Left lung (tissue), 10 donors: ENCODE data around the gene CLNK. TPM values are rescaled to one million over a fixed set of nuclear protein-coding genes. Genes with fewer than 3 reads are reported as not detected.

Experiments
- ATAC-seq: fragments of 200-7000 bp; cut with Tn5 transposase; one replicate; pipeline ENCODE4 v1.9.1; 2020; ENCODE audit warnings: moderate library complexity
- DNase-seq, 4 donors: peaks; one replicate each; pipeline ENCODE4 v3.0.0-alpha.2; 2013 to 2020
- H3K27ac ChIP-seq, 2 donors: fragments of 200-600 bp; sonication (generic) in 1 of 2; one replicate each; pipeline versions ENCODE4 v1.5.0 to v1.8.0; 2020 to 2021
- H3K27me3 ChIP-seq, 2 donors: fragments of 200-600 bp; sonication (generic) in 1 of 2; one replicate each; pipeline versions ENCODE4 v1.5.0 to v1.8.0; 2020 to 2021
- H3K36me3 ChIP-seq, 2 donors: fragments of 200-600 bp; sonication (generic) in 1 of 2; one replicate each; pipeline versions ENCODE4 v1.5.0 to v1.8.0; 2020 to 2021
- H3K4me1 ChIP-seq, 2 donors: fragments of 200-600 bp; one replicate each; pipeline ENCODE4 v1.8.0; 2021
- H3K4me3 ChIP-seq, 2 donors: fragments of 200-600 bp; sonication (generic) in 1 of 2; one replicate each; pipeline versions ENCODE4 v1.5.0 to v1.8.0; 2020 to 2021; ENCODE audit warnings: mild to moderate bottlenecking in 1 of 2
- H3K9me3 ChIP-seq, 2 donors: fragments of 200-600 bp; sonication (generic) in 1 of 2; one replicate each; pipeline versions ENCODE4 v1.5.0 to v1.8.0; 2020 to 2021
- intact Hi-C, 2 donors: fragments of 100-400 bp; cut with DNase I; formaldehyde crosslinking; loops; one replicate each; pipeline versions ENCODE4 v1.11.2 to v1.14.2; 2022
- polyA plus RNA-seq, 6 donors: library from polyadenylated mRNA; unstranded; fragments of 120-200 nt; gene quantifications; one replicate each; pipeline ENCODE4 v1.2.1, GENCODE V29; 2013; ENCODE audit not compliant: insufficient read length in 6 of 6
- total RNA-seq, 2 donors: library from RNA; stranded (reverse); fragmentation: NEBNext Ultra II Directional; extraction: Animal tissue kit (Norgen Biotek cat#: 25700); gene quantifications; one replicate each; pipeline ENCODE4 v1.2.1, GENCODE V29; 2021
- TF ChIP-seq, protein P1 (sequence below), 2 donors: fragments of 200-600 bp; sonication (generic) in 1 of 2; IDR thresholded peaks; one replicate each; pipeline versions ENCODE4 v1.5.0 to v1.8.0; 2021; ENCODE audit warnings: antibody characterized with exemption in 2 of 2
- donor health status: DM: no; HTN: yes; CAD: no.
- donor health status: DM: no; HTN: no; CAD: no.

CLNK gene
- total and polyA plus RNA-seq, 8 donors = 0.13 to 0.61 (median 0.31) TPM

DNA sequence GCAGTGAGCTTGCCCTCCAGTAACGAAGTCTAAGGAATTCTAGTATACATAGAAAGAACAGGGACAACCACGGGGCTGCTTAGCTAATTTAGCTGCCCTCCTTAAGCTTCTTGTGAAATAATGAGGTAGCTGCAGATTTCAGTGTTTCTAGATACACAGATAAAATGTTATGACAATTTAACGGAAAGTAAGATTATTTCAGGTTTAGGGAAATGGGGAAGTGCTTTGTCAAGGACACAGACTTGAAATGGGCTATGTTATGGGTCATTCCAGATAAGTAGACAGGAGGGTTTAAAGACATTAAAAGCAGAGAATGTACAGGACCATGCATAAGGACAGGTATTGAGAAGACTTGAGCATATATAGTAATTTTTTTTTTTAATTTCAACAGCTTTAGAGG is 193.2 kb downstream of the CLNK start:
- H3K36me3 ChIP-seq = no peaks in the 10 kb centered on the region
- TF ChIP-seq, protein P1, sequence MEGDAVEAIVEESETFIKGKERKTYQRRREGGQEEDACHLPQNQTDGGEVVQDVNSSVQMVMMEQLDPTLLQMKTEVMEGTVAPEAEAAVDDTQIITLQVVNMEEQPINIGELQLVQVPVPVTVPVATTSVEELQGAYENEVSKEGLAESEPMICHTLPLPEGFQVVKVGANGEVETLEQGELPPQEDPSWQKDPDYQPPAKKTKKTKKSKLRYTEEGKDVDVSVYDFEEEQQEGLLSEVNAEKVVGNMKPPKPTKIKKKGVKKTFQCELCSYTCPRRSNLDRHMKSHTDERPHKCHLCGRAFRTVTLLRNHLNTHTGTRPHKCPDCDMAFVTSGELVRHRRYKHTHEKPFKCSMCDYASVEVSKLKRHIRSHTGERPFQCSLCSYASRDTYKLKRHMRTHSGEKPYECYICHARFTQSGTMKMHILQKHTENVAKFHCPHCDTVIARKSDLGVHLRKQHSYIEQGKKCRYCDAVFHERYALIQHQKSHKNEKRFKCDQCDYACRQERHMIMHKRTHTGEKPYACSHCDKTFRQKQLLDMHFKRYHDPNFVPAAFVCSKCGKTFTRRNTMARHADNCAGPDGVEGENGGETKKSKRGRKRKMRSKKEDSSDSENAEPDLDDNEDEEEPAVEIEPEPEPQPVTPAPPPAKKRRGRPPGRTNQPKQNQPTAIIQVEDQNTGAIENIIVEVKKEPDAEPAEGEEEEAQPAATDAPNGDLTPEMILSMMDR (IDR thresholded peaks at IDR 0.05) = no peak
- intact Hi-C loops = no loop called here
- ATAC-seq (no peak), DNase-seq (no peak)
- H3K27ac ChIP-seq = no peak overlapping the region
- no peak overlapping the region for H3K4me3 ChIP-seq
- no peaks in the 10 kb centered on the region for H3K4me1 ChIP-seq
- peaks cover 0 to 4% of the 10 kb centered on the region in 2 donors for H3K27me3 ChIP-seq
- no peaks in the 10 kb centered on the region for H3K9me3 ChIP-seq

DNA sequence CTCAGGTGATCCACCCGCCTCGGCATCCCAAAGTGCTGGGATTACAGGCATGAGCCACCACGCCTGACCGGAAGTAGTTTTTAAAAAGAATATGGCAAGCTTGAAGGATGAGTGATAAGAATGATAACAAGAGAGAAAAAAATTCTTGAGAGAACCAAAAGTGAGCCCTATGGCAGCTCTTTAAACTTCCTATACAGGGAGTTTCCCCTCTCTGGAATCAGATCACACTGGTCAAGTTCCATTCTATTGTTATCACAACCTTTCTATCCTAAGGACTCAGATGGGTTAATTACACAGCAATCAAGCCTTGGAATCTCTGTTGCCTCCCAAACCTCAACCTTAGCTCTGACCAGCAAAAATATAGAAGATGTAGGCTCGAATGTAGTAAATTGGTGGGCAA is 193.6 kb downstream of the CLNK start:
- Histone ChIP-seq H3K27me3 (peaks cover 0 to 4% of the 10 kb centered on the region in 2 donors), H3K4me1 (no peaks in the 10 kb centered on the region), H3K4me3 (no peak overlapping the region), H3K9me3 (no peaks in the 10 kb centered on the region), H3K27ac (no peak overlapping the region), H3K36me3 (no peaks in the 10 kb centered on the region)
- DNase-seq (no peak), ATAC-seq (no peak)
- TF ChIP-seq, protein P1 (IDR thresholded peaks at IDR 0.05) = no peak
- intact Hi-C loops = no loop called here

DNA sequence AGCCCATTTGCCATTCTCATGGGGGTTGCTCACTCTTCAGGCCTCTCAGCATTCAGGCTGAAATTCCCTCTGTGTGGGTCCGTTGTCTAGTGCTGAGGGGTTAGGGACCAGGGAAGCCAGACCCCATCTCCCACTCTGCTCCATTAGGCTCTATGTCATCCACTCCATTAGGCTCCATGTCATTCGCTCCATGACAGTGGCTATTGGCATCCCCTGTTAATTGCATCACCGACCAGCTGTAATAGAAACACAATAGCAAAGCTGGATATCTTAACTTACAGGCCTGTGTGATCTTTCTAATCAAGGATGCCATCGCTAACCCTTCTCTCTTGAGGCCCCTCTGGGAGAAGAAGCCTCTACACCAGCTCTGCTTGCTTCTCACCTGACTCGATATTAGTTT is 201.7 kb downstream of the CLNK start:
- intact Hi-C loops = no loop called here
- Histone ChIP-seq H3K9me3 (no peaks in the 10 kb centered on the region), H3K36me3 (no peaks in the 10 kb centered on the region), H3K27ac (no peak overlapping the region), H3K4me3 (no peak overlapping the region), H3K27me3 (no peaks in the 10 kb centered on the region), H3K4me1 (no peaks in the 10 kb centered on the region)
- ATAC-seq (no peak), DNase-seq (no peak)
- TF ChIP-seq, protein P1 (IDR thresholded peaks at IDR 0.05) = no peak

DNA sequence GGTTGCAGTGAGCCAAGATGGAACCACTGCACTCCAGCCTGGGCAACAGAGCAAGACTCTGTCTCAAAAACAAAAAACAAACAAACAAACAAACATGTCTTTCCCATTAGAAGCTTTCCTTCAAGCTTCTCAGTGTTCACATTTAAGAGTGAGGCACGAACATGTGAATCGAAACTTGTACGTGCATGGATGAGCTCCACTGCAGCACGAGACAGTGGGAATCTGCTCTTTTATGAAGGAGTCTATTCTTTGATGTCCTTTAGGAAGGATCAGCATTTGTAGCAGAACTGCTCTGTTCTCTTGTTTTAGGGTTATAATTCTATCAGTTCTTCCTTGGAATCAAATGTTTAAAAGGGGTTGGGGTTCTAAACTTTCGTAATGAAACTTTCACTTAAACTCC is 204.0 kb downstream of the CLNK start:
- H3K36me3 ChIP-seq = no peaks in the 10 kb centered on the region
- H3K9me3 ChIP-seq = no peaks in the 10 kb centered on the region
- DNase-seq (no peak), ATAC-seq (no peak)
- H3K27ac ChIP-seq = no peak overlapping the region
- H3K27me3 ChIP-seq = no peaks in the 10 kb centered on the region
- TF ChIP-seq, protein P1 (IDR thresholded peaks at IDR 0.05) = no peak
- H3K4me3 ChIP-seq = no peak overlapping the region
- intact Hi-C loops = no loop called here
- no peaks in the 10 kb centered on the region for H3K4me1 ChIP-seq

DNA sequence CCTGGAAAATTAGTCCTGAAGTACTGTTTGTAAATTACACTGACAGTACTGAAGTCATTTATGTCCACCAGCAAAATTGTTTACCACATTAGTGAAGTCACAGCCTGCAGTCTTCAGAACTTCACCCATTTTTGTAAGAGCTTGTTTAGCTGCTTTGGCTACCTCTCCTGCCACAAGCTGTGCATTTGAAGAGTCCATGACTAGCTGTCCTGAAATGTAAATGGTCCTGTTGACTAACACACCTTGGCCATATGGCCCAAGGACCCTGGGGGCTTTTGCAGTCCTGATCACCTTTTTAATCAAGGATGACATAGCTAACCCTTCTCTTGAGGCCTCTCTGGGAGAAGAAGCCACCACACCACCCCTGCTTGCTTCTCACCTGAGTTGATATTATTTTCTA is 205.9 kb downstream of the CLNK start:
- ATAC-seq (no peak), DNase-seq (no peak)
- no peaks in the 10 kb centered on the region for H3K36me3 ChIP-seq
- H3K27me3 ChIP-seq = no peaks in the 10 kb centered on the region
- no peaks in the 10 kb centered on the region for H3K4me1 ChIP-seq
- H3K9me3 ChIP-seq = no peaks in the 10 kb centered on the region
- TF ChIP-seq, protein P1 (IDR thresholded peaks at IDR 0.05) = no peak
- no peak overlapping the region for H3K27ac ChIP-seq
- intact Hi-C loops = no loop called here
- H3K4me3 ChIP-seq = no peak overlapping the region
